SW480 (cell line): ENCODE measurements around the gene NEK1.
A peak's percentile ranks its signal among the peaks of the same experiment; 100 is the strongest.

Source experiments
- DNase-seq: peaks from one replicate; pipeline ENCODE4 v3.0.0-alpha.2; 2016; ENCODE audit warnings: low spot score

The NEK1 gene

GRCh38 chr4:169361756-169362155 lies 250.6 kb downstream of the NEK1 start:
- DNase-seq = no peak

DNA sequence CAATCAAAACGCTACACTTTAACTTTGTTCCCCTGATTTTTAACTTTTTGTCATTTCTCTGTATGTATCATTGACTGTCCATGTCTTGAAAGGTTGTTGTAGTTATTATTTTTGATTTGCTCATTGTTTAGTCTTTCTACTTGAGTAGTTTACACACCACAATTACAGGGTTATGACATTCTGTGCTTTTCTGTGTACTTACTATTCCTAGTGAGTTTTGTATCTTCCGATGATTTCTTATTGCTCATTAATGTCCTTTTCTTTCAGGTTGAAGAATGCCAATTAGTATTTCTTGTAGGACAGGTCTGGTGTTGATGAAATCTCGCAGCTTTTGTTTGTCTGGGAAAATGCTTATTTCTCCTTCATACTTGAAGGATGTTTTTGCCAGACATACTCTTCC lies 252.4 kb downstream of the NEK1 start:
- DNase-seq = no peak

DNA sequence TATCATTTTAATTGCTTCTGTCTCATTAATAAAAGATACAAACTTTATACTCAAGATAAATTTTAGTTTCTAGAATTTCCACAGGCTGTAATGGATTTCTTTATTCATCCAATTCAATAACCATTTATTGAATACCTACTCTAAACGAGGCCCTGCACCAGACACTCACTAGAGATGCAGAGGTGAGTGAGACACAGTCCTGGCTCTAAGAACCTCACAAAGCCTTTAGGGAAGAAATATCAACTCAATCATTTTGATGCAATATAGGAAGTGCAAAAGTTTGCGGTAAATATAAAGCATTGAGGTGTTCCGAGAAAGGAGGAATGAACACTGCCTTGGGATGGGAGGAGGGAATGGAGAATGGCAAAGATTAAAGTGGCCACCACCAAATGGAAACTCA lies 260.0 kb downstream of the NEK1 start:
- no peak for DNase-seq

- no peak for DNase-seq
Observed at GRCh38 chr4:169351872-169352271, 260.5 kb downstream of the NEK1 start.

- DNase-seq = no peak
Observed at GRCh38 chr4:169348541-169348940, 263.8 kb downstream of the NEK1 start.

DNA sequence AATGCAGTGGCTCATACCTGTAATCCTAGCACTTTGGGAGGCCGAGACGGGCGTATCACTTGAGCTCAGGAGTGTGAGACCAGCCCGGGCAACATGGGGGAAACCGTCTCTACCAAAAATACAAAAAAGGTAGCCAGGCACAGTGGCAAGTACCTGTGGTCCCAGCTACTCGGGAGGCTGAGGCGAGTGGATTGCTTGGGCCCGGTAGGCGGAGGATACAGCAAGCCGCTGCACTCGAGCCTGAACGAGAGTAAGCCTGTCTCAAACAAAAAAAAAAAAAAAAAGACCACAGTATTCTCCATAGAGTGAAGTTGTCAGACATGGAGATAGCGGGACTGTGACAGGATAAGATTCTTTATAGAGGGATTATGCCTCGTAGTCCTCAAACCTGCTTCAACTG lies 265.5 kb downstream of the NEK1 start:
- DNase-seq = no peak

- peak; percentile 74 for DNase-seq
Observed at GRCh38 chr4:169345316-169345721, 267.1 kb downstream of the NEK1 start.
